ENCODE data around the gene CRPPA.

Gene CRPPA

DNA sequence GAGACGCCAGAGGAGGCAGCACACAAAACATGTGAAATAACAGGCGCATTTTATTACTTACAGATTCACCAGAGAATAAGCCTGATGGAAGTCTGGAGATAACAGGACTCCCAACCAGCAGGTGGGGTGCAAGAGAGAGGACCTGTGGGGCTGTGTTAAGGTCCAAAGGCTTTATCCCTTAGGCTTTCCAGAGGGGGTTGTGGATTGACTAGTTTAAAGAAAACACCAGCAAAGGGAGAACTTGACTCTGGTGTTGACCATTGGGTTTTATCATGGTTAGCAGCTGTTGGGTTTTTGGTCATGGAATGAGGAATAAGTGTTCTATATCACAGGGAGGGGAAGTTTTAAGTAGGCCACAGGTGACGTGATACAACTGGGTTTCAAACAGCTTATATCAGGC, 1.6 kb upstream of the CRPPA start:
- TF ChIP-seq TAF1 (IDR thresholded peaks at IDR 0.05; ENCODE audit: borderline replicate concordance, insufficient read depth, low read length) (no peak), FOXP2 (optimal IDR thresholded peaks at IDR 0.05; ENCODE audit: borderline replicate concordance, extremely low read depth, extremely low read length, insufficient read depth) (no peak), POLR2AphosphoS5 (IDR thresholded peaks at IDR 0.05; ENCODE audit: low read depth, low read length) (no peak), SIN3A (IDR thresholded peaks at IDR 0.05; ENCODE audit: borderline replicate concordance, insufficient read depth, low read length) (no peak)
- TF ChIP-seq, protein P1, sequence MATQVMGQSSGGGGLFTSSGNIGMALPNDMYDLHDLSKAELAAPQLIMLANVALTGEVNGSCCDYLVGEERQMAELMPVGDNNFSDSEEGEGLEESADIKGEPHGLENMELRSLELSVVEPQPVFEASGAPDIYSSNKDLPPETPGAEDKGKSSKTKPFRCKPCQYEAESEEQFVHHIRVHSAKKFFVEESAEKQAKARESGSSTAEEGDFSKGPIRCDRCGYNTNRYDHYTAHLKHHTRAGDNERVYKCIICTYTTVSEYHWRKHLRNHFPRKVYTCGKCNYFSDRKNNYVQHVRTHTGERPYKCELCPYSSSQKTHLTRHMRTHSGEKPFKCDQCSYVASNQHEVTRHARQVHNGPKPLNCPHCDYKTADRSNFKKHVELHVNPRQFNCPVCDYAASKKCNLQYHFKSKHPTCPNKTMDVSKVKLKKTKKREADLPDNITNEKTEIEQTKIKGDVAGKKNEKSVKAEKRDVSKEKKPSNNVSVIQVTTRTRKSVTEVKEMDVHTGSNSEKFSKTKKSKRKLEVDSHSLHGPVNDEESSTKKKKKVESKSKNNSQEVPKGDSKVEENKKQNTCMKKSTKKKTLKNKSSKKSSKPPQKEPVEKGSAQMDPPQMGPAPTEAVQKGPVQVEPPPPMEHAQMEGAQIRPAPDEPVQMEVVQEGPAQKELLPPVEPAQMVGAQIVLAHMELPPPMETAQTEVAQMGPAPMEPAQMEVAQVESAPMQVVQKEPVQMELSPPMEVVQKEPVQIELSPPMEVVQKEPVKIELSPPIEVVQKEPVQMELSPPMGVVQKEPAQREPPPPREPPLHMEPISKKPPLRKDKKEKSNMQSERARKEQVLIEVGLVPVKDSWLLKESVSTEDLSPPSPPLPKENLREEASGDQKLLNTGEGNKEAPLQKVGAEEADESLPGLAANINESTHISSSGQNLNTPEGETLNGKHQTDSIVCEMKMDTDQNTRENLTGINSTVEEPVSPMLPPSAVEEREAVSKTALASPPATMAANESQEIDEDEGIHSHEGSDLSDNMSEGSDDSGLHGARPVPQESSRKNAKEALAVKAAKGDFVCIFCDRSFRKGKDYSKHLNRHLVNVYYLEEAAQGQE (IDR thresholded peaks at IDR 0.05; ENCODE audit: insufficient read depth in 1 of 2, low read depth in 2 of 2, low read length in 2 of 2) = no peak

- TF ChIP-seq SIN3A (IDR thresholded peaks at IDR 0.05; ENCODE audit: borderline replicate concordance, insufficient read depth, low read length) (no peak), POLR2AphosphoS5 (IDR thresholded peaks at IDR 0.05; ENCODE audit: low read depth, low read length) (no peak), FOXP2 (optimal IDR thresholded peaks at IDR 0.05; ENCODE audit: borderline replicate concordance, extremely low read depth, extremely low read length, insufficient read depth) (no peak), TAF1 (IDR thresholded peaks at IDR 0.05; ENCODE audit: borderline replicate concordance, insufficient read depth, low read length) (no peak)
- TF ChIP-seq, protein P1 (IDR thresholded peaks at IDR 0.05; ENCODE audit: insufficient read depth in 1 of 2, low read depth in 2 of 2, low read length in 2 of 2) = no peak
These were observed 731 bp upstream of the CRPPA start for GRCh38 chr7:16422103-16422435.

DNA sequence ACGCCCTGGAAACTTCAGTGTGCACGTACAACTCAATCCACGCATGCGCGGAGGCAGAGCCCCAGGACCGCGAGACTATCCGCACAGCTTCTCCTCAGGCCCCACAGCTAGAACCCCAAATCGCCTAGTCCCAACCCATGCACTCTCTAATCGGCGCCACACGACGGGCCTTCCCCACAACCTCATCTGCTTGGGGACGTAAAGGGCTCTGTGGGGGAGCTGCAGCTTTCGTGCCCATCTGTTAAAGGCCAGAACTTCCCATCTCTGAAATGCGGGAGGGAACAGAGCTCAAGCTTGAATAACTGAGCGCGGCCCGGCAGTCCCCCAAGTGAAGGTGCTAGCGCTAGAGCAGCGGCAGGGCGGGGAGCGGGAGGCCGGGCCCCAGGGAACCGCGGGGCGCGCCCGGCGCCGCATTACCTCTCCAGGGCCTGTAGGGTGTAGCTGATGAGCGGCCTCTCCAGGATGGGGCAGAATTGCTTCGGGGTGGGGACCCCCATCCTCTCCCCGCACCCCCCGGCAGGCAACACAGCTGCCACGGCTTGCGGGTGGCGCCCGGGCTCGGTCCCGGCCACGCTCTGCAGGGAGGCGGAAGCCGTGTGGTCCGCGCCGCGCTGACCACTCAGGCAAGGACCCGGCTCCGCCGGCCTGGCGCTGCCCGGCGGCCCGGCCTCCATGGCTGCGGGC, 547 bp downstream of the CRPPA start:
- TF ChIP-seq SIN3A (IDR thresholded peaks at IDR 0.05; ENCODE audit: borderline replicate concordance, insufficient read depth, low read length) = no peak
- peak; percentile 84; the same call in 1 of the 2 replicates for TF ChIP-seq TAF1 (IDR thresholded peaks at IDR 0.05; ENCODE audit: borderline replicate concordance, insufficient read depth, low read length)
- TF ChIP-seq FOXP2 (optimal IDR thresholded peaks at IDR 0.05; ENCODE audit: borderline replicate concordance, extremely low read depth, extremely low read length, insufficient read depth) = peak; percentile 16
- TF ChIP-seq POLR2AphosphoS5 (IDR thresholded peaks at IDR 0.05; ENCODE audit: low read depth, low read length) = peak; percentile 88

- TF ChIP-seq, protein P1 (IDR thresholded peaks at IDR 0.05; ENCODE audit: insufficient read depth in 1 of 2, low read depth in 2 of 2, low read length in 2 of 2) = no peak
- TF ChIP-seq FOXP2 (optimal IDR thresholded peaks at IDR 0.05; ENCODE audit: borderline replicate concordance, extremely low read depth, extremely low read length, insufficient read depth) (no peak), TAF1 (IDR thresholded peaks at IDR 0.05; ENCODE audit: borderline replicate concordance, insufficient read depth, low read length) (no peak), POLR2AphosphoS5 (IDR thresholded peaks at IDR 0.05; ENCODE audit: low read depth, low read length) (no peak), SIN3A (IDR thresholded peaks at IDR 0.05; ENCODE audit: borderline replicate concordance, insufficient read depth, low read length) (no peak)
These were observed 1.0 kb downstream of the CRPPA start for GRCh38 chr7:16420329-16420648.

DNA sequence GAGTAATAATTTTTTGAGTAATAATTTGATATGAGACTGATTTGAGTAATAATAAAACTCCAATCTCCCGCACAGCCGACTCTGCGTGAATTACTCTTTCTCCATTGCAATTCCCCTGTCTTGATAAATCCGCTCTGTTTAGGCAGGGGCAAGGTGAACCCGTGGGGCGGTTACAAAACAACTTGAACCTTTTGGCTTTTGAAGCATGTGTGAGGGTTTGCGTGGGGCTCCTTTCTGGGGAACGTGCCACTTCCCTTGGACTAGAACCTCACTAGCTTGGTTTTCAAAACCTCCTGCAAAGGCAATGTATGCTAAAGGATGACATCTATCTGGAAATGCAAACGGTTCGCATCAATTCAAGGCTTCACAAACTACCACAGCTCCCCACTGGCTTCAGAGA, 1.5 kb downstream of the CRPPA start:
- TF ChIP-seq FOXP2 (optimal IDR thresholded peaks at IDR 0.05; ENCODE audit: borderline replicate concordance, extremely low read depth, extremely low read length, insufficient read depth) (no peak), TAF1 (IDR thresholded peaks at IDR 0.05; ENCODE audit: borderline replicate concordance, insufficient read depth, low read length) (no peak), POLR2AphosphoS5 (IDR thresholded peaks at IDR 0.05; ENCODE audit: low read depth, low read length) (no peak), SIN3A (IDR thresholded peaks at IDR 0.05; ENCODE audit: borderline replicate concordance, insufficient read depth, low read length) (no peak)
- TF ChIP-seq, protein P1 (IDR thresholded peaks at IDR 0.05; ENCODE audit: insufficient read depth in 1 of 2, low read depth in 2 of 2, low read length in 2 of 2) = no peak
